A549 (cell line): ENCODE measurements around the gene AKR1C1. TPM values are rescaled to one million over a fixed set of nuclear protein-coding genes. Genes with fewer than 3 reads are reported as not detected.
A peak's percentile ranks its signal among the peaks of the same experiment; 100 is the strongest.
"Not testable (repeated sequence)": the region's sequence is repeated elsewhere in the genome, so short reads cannot be mapped to it uniquely, and the experiment has no call there.

Experiments used
- ATAC-seq, 2 experiments: fragments of 200-7000 bp in 1 of 2; fragments of >200 bp in 1 of 2; cut with Nextera tagmentation in 1 of 2; cut with Tn5 transposase in 1 of 2; 3 replicates each; pipeline versions ENCODE4 v1.8.0 to v1.9.1; 2018 to 2020; ENCODE audit warnings: mild to moderate bottlenecking in 1 of 2, moderate library complexity in 1 of 2
- CTCF ChIA-PET: fragments of 300-600 bp; sonication (Branson Sonifier 250); formaldehyde crosslinking; extraction: SDS; loops from one replicate; lab custom pipeline; 2021; ENCODE audit warnings: antibody characterized with exemption, inconsistent platforms; lab: Yijun Ruan, JAX
- POLR2A ChIA-PET: fragments of 350-600 bp; formaldehyde crosslinking; extraction: SDS; loops from one replicate; lab custom pipeline; 2021; ENCODE audit warnings: antibody characterized with exemption, inconsistent platforms; lab: Yijun Ruan, JAX
- DNase-seq, 2 experiments: peaks; one replicate each; pipeline versions ENCODE4 v3.0.0 to v3.0.0-alpha.2; 2011 to 2016; ENCODE audit warnings: low read depth in 1 of 2, low spot score in 1 of 2
- FAIRE-seq: peaks from 2 replicates; lab custom pipeline; 2011; peaks lifted over from hg19 to GRCh38; lab: Jason Lieb, UNC
- H3K27ac ChIP-seq, 2 experiments: fragments of >200 bp; sonication (Bioruptor Twin); formaldehyde crosslinking; 3 replicates each; pipeline ENCODE4 v1.5.1; 2016 to 2017
- H3K4me1 ChIP-seq: fragments of >200 bp; sonication (Bioruptor Twin); formaldehyde crosslinking; 3 replicates; pipeline ENCODE4 v1.6.1; 2016
- H3K4me2 ChIP-seq: fragments of >200 bp; sonication (Bioruptor Twin); formaldehyde crosslinking; 3 replicates; pipeline ENCODE4 v1.6.1; 2016
- H3K4me3 ChIP-seq: fragments of >200 bp; sonication (Bioruptor Twin); formaldehyde crosslinking; 3 replicates; pipeline ENCODE4 v1.5.1; 2016
- H3K9me3 ChIP-seq: fragments of >200 bp; sonication (Bioruptor Twin); formaldehyde crosslinking; 3 replicates; pipeline ENCODE4 v1.6.1; 2016
- BCL3 ChIP-seq: fragments of >200 bp; sonication (Bioruptor Twin); formaldehyde crosslinking; IDR thresholded peaks from 3 replicates; pipeline ENCODE4 v1.6.1; 2016
- BHLHE40 ChIP-seq: IDR thresholded peaks from 2 replicates; pipeline ENCODE4 v1.6.1; 2012; ENCODE audit warnings: low read depth, low read length, inconsistent platforms
- CBX2 ChIP-seq: fragments of 200-600 bp; sonication (generic); IDR thresholded peaks from 2 replicates; pipeline ENCODE4 v1.6.1; 2016; ENCODE audit warnings: low read depth, mild to moderate bottlenecking, borderline replicate concordance
- CHD4 ChIP-seq: fragments of 200-600 bp; sonication (generic); IDR thresholded peaks from 2 replicates; pipeline ENCODE4 v1.6.1; 2016; ENCODE audit warnings: antibody characterized with exemption, mild to moderate bottlenecking, borderline replicate concordance
- EHMT2 ChIP-seq: fragments of 200-600 bp; sonication (generic); IDR thresholded peaks from 2 replicates; pipeline ENCODE4 v1.6.1; 2016; ENCODE audit warnings: antibody characterized with exemption, low read depth, mild to moderate bottlenecking, moderate library complexity
- ELK1 ChIP-seq: fragments of 150-350 bp; IDR thresholded peaks from 2 replicates; pipeline ENCODE4 v1.6.1; 2014; ENCODE audit warnings: low read depth, mild to moderate bottlenecking, low read length
- ESRRA ChIP-seq: fragments of 150-350 bp; IDR thresholded peaks from 2 replicates; pipeline ENCODE4 v1.6.1; 2014; ENCODE audit warnings: mild to moderate bottlenecking, low read length, borderline replicate concordance
- FOSL2 ChIP-seq, 2 experiments: fragments of 450-650 bp in 1 of 2; fragments of >200 bp in 1 of 2; sonication (Bioruptor Twin) in 1 of 2; formaldehyde crosslinking; IDR thresholded peaks; 2 replicates each; pipeline versions ENCODE4 v1.5.0 to v1.6.1; 2016 to 2020; ENCODE audit warnings: mild to moderate bottlenecking in 1 of 2, moderate library complexity in 1 of 2
- FOXS1 ChIP-seq: fragments of 250-450 bp; sonication (Bioruptor Pico); IDR thresholded peaks from 2 replicates; pipeline ENCODE4 v1.5.0; 2020; ENCODE audit warnings: mild to moderate bottlenecking, moderate library complexity
- HES2 ChIP-seq: fragments of >200 bp; sonication (Bioruptor Twin); formaldehyde crosslinking; IDR thresholded peaks from 2 replicates; pipeline ENCODE4 v1.6.1; 2016
- KDM1A ChIP-seq: fragments of 200-600 bp; sonication (generic); IDR thresholded peaks from 2 replicates; pipeline ENCODE4 v1.6.1; 2016; ENCODE audit warnings: low read depth, mild to moderate bottlenecking
- NFE2L2 ChIP-seq: fragments of 150-350 bp; conservative IDR thresholded peaks from 2 replicates; pipeline ENCODE4 v1.6.1; 2014; ENCODE audit warnings: low read length
- NPAS2 ChIP-seq: fragments of 250-450 bp; sonication (Bioruptor Pico); IDR thresholded peaks from 2 replicates; pipeline ENCODE4 v1.8.0; 2022; ENCODE audit warnings: mild to moderate bottlenecking, moderate library complexity, borderline replicate concordance
- PBX3 ChIP-seq: IDR thresholded peaks from 2 replicates; pipeline ENCODE4 v1.6.1; 2012
- POLR2AphosphoS2 ChIP-seq: conservative IDR thresholded peaks from 2 replicates; pipeline ENCODE4 v1.6.1; 2012; ENCODE audit warnings: low read length, improper control_type of control experiment, inconsistent platforms
- RAD21 ChIP-seq, 2 experiments: fragments of >200 bp in 1 of 2; sonication (Bioruptor Twin) in 1 of 2; formaldehyde crosslinking in 1 of 2; IDR thresholded peaks in 1 of 2; conservative IDR thresholded peaks in 1 of 2; 2 replicates in 1 of 2; 3 replicates in 1 of 2; pipeline ENCODE4 v1.6.1; 2012 to 2018; ENCODE audit warnings: inconsistent platforms in 1 of 2
- RCOR1 ChIP-seq: fragments of 150-350 bp; IDR thresholded peaks from 2 replicates; pipeline ENCODE4 v1.6.1; 2014; ENCODE audit warnings: antibody characterized with exemption, low read length, low read depth
- RFX5 ChIP-seq: fragments of 450-650 bp; IDR thresholded peaks from 2 replicates; pipeline ENCODE4 v1.7.1; 2014; ENCODE audit warnings: antibody characterized with exemption, mild to moderate bottlenecking, moderate library complexity
- USF2 ChIP-seq: fragments of 450-650 bp; IDR thresholded peaks from 2 replicates; pipeline ENCODE4 v1.6.1; 2014; ENCODE audit warnings: antibody characterized with exemption
- ZC3H11A ChIP-seq: fragments of 450-650 bp; IDR thresholded peaks from 2 replicates; pipeline ENCODE4 v1.6.1; 2014; ENCODE audit warnings: antibody characterized with exemption, mild to moderate bottlenecking
- ZNF302 ChIP-seq: fragments of 250-450 bp; sonication (Bioruptor Pico); IDR thresholded peaks from 2 replicates; pipeline ENCODE4 v1.9.0; 2021; ENCODE audit warnings: inconsistent platforms, mild to moderate bottlenecking, moderate library complexity
- WGBS: methylation state at CpG from one replicate; pipeline ENCODE4 v1.1.6; 2017; ENCODE audit errors: missing lambda C conversion rate; 5-methylcytosine and 5-hydroxymethylcytosine counted together
- polyA plus RNA-seq, 4 experiments: library from polyadenylated mRNA; depleted of rRNA in 3 of 4; stranded (reverse); fragments of >200 nt; fragmentation: RNase III in 1 of 4; extraction: RNeasy Plus Mini Kit Qiagen cat#74134 plus additional on column Dnase treatment in 1 of 4; gene quantifications; 2 replicates in 3 of 4; 3 replicates in 1 of 4; pipeline ENCODE4 v1.2.3, GENCODE V29; 2011 to 2017

Gene AKR1C1
- polyA plus RNA-seq, 2 of the 4 experiments (the other 2 are of a cell fraction), result 970 to 1,148 TPM

GRCh38 chr10:5023177-5023805 lies 60.1 kb downstream of the AKR1C1 start:
- FAIRE-seq (no peak), ATAC-seq (no peak), DNase-seq (no peak)
- H3K4me2 ChIP-seq, result no peak overlapping the region
- no peak overlapping the region for H3K4me3 ChIP-seq
- ChIA-PET CTCF (interaction anchor here (0.7 to 3.7 kb wide), 4 partner anchors 9 to 71 kb away, joined by 3 to 18 read pairs (median 4); partner anchors contain the start of gene AKR1C3), POLR2A (no interaction called here)
- no peak for TF ChIP-seq CHD4
- TF ChIP-seq BHLHE40, result no peak
- TF ChIP-seq HES2, result no peak
- TF ChIP-seq ELK1, result no peak
- no peak for TF ChIP-seq POLR2AphosphoS2
- no peak for TF ChIP-seq NPAS2 (CRISPR knock-in tag)
- no peak for TF ChIP-seq CBX2
- no peak for TF ChIP-seq FOXS1 (CRISPR knock-in tag)
- no peak for TF ChIP-seq RCOR1
- TF ChIP-seq USF2, result no peak
- TF ChIP-seq NFE2L2, result no peak
- TF ChIP-seq RAD21 (conservative IDR thresholded peaks at IDR 0.05 in 1 of 2, IDR thresholded peaks at IDR 0.05 in 1 of 2), result no peak
- no peak for TF ChIP-seq FOSL2 (IDR thresholded peaks at IDR 0.05)
- TF ChIP-seq FOSL2 (CRISPR knock-in tag; IDR thresholded peaks at IDR 0.05), result no peak
- no peak for TF ChIP-seq RFX5
- no peak for TF ChIP-seq PBX3
- no peak for TF ChIP-seq EHMT2
- TF ChIP-seq ZNF302 (CRISPR knock-in tag), result no peak
- no peak for TF ChIP-seq KDM1A
- no peak for TF ChIP-seq ESRRA
- peaks cover 50% of the 10 kb centered on the region for H3K4me1 ChIP-seq
- H3K9me3 ChIP-seq, result peaks cover 20% of the 10 kb centered on the region
- 71% methylated on average over 4 of the region's 4 CpGs for WGBS
- H3K27ac ChIP-seq, result peak overlapping the region; percentile 77 to 88

- DNase-seq, FAIRE-seq, H3K4me3 ChIP-seq: not testable (repeated sequence)
- Histone ChIP-seq H3K9me3 (peaks cover 38% of the 10 kb centered on the region), H3K4me1 (peaks cover 28% of the 10 kb centered on the region), H3K27ac (peak overlapping the region; percentile 77 to 88), H3K4me2 (peak overlapping the region; percentile 6; the same call in 1 of the 3 replicates)
- ATAC-seq, result peak; percentile 31 to 32; a peak in 3 of 6 replicates
- ChIA-PET POLR2A (interaction anchor here (1.1 kb wide), 1 partner anchor 69 kb away, joined by 3 read pairs; the partner anchor contains the start of gene AKR1C3), CTCF (interaction anchor here (3.7 kb wide), 1 partner anchor 69 kb away, joined by 18 read pairs; the partner anchor contains the start of gene AKR1C3)
These were observed 62.3 kb downstream of the AKR1C1 start for GRCh38 chr10:5025461-5025881.

- WGBS, result 88% methylated on average over 1 of the region's 1 CpG
- CTCF ChIA-PET, result no interaction called here
- H3K4me1 ChIP-seq, result peaks cover 13% of the 10 kb centered on the region; the same call in 2 of the 3 replicates
These were observed 67.8 kb downstream of the AKR1C1 start for GRCh38 chr10:5030989-5031388.

GRCh38 chr10:5031588-5031987 lies 68.4 kb downstream of the AKR1C1 start:
- peak overlapping the region; percentile 47 to 92; a peak in 4 of 6 replicates for H3K27ac ChIP-seq
- H3K4me2 ChIP-seq, H3K4me3 ChIP-seq, FAIRE-seq, POLR2A ChIA-PET, DNase-seq, ATAC-seq: not testable (repeated sequence)
- peaks cover 66% of the 10 kb centered on the region for H3K9me3 ChIP-seq
- WGBS, result 89% methylated on average over 4 of the region's 4 CpGs
- CTCF ChIA-PET, result interaction anchor here (0.8 to 1.2 kb wide), 3 partner anchors 8 to 270 kb away, joined by 3 to 5 read pairs (median 3); no protein-coding TSS in a partner anchor
- H3K4me1 ChIP-seq, result peaks cover 13% of the 10 kb centered on the region; the same call in 2 of the 3 replicates

More at GRCh38 chr10:5030989-5031388, 67.8 kb downstream of the AKR1C1 start:
- Histone ChIP-seq H3K4me2 (no peak overlapping the region), H3K4me3 (no peak overlapping the region), H3K27ac (no peak overlapping the region; a peak in 1 of 6 replicates), H3K9me3 (peaks cover 66% of the 10 kb centered on the region)
- TF ChIP-seq FOXS1 (CRISPR knock-in tag), result no peak
- no peak for TF ChIP-seq BCL3
- no peak for TF ChIP-seq ZC3H11A
- POLR2A ChIA-PET, result no interaction called here
- FAIRE-seq (no peak), ATAC-seq (no peak), DNase-seq (no peak)

- Histone ChIP-seq H3K4me1 (peaks cover 13% of the 10 kb centered on the region; the same call in 2 of the 3 replicates), H3K9me3 (peaks cover 67% of the 10 kb centered on the region), H3K27ac (peak overlapping the region; percentile 79 to 92)
- ATAC-seq, H3K4me3 ChIP-seq, DNase-seq, POLR2A ChIA-PET, FAIRE-seq, H3K4me2 ChIP-seq: not testable (repeated sequence)
- 90% methylated on average over 2 of the region's 22 CpGs for WGBS
- CTCF ChIA-PET, result interaction anchor here (1.1 to 1.2 kb wide), 2 partner anchors 9 to 269 kb away, joined by 3 to 5 read pairs; no protein-coding TSS in a partner anchor
These were observed 69.2 kb downstream of the AKR1C1 start for GRCh38 chr10:5032444-5032843.
